ENCODE measurements around the gene NSUN2.

- TF ChIP-seq, protein P1, sequence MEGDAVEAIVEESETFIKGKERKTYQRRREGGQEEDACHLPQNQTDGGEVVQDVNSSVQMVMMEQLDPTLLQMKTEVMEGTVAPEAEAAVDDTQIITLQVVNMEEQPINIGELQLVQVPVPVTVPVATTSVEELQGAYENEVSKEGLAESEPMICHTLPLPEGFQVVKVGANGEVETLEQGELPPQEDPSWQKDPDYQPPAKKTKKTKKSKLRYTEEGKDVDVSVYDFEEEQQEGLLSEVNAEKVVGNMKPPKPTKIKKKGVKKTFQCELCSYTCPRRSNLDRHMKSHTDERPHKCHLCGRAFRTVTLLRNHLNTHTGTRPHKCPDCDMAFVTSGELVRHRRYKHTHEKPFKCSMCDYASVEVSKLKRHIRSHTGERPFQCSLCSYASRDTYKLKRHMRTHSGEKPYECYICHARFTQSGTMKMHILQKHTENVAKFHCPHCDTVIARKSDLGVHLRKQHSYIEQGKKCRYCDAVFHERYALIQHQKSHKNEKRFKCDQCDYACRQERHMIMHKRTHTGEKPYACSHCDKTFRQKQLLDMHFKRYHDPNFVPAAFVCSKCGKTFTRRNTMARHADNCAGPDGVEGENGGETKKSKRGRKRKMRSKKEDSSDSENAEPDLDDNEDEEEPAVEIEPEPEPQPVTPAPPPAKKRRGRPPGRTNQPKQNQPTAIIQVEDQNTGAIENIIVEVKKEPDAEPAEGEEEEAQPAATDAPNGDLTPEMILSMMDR (IDR thresholded peaks at IDR 0.05; ENCODE audit: low read length) = no peak
- TF ChIP-seq EZH2phosphoT487 (IDR thresholded peaks at IDR 0.05; ENCODE audit: low read length) = no peak
- TF ChIP-seq EZH2 (optimal IDR thresholded peaks at IDR 0.05; ENCODE audit: low read depth, low read length) = no peak
These were observed 78.0 kb downstream of the NSUN2 start for GRCh38 chr5:6554812-6555211.
